ENCODE results near the gene SESN1.

The SESN1 gene

DNA sequence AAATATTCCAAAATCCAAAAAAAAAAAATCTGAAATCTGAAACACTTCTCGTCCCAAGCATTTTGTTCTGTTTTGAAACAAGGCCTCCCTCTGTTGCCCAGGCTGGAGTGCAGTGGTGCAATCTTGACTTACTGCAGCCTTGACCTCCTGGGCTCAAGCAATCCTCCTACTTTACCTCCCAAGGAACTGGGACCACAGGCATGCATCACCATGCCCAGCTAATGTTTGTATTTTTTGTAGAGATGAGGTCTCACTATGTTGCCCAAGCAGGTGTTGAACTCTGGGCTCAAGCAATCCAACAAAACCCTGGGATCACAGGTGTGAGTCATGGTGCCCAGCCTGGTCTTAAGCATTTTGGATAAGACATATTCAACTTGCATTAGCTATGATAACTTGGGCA, 13.6 kb downstream of the SESN1 start:
- peaks cover 8% of the 10 kb centered on the region for H3K4me1 ChIP-seq (ENCODE audit: low read depth, poor library complexity, severe bottlenecking)
- H4K20me1 ChIP-seq (ENCODE audit: insufficient read depth), result no peaks in the 10 kb centered on the region
- no peak overlapping the region for H3K4me2 ChIP-seq
- H2AFZ ChIP-seq (ENCODE audit: low read depth), result no peak overlapping the region
- no peak overlapping the region for H3K9ac ChIP-seq
- no peak overlapping the region for H3K4me3 ChIP-seq (IDR thresholded peaks at IDR 0.05; ENCODE audit: insufficient read depth, low read depth, low read length)
- TF ChIP-seq, protein P1, sequence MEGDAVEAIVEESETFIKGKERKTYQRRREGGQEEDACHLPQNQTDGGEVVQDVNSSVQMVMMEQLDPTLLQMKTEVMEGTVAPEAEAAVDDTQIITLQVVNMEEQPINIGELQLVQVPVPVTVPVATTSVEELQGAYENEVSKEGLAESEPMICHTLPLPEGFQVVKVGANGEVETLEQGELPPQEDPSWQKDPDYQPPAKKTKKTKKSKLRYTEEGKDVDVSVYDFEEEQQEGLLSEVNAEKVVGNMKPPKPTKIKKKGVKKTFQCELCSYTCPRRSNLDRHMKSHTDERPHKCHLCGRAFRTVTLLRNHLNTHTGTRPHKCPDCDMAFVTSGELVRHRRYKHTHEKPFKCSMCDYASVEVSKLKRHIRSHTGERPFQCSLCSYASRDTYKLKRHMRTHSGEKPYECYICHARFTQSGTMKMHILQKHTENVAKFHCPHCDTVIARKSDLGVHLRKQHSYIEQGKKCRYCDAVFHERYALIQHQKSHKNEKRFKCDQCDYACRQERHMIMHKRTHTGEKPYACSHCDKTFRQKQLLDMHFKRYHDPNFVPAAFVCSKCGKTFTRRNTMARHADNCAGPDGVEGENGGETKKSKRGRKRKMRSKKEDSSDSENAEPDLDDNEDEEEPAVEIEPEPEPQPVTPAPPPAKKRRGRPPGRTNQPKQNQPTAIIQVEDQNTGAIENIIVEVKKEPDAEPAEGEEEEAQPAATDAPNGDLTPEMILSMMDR (conservative IDR thresholded peaks at IDR 0.05; ENCODE audit: low read depth, low read length), result no peak
- no peaks in the 10 kb centered on the region for H3K27me3 ChIP-seq (ENCODE audit: insufficient read depth, low read depth)
- no peaks in the 10 kb centered on the region for H3K36me3 ChIP-seq (ENCODE audit: insufficient read depth)
- no peaks in the 10 kb centered on the region for H3K79me2 ChIP-seq (ENCODE audit: insufficient read depth, low read depth)
- H3K27ac ChIP-seq, result no peak overlapping the region

DNA sequence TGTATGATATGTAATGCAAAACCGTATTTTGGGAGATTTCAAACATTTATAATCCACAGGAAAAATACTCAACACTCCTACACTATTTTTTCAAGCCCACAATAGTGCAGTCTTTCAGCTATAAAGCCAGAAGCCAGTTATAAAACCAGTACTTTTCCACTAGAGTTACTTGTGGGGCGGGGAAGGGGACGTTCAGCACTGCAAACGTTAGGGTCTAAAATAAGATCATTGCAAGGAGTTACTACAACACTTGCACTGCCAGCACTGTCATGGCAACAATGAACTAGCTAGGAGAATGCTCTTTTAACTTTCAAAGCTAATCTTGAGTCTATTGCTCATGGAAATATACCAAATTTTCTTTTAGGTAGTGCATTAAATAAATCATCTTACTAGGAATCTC, 14.7 kb downstream of the SESN1 start:
- Histone ChIP-seq H3K4me1 (ENCODE audit: low read depth, poor library complexity, severe bottlenecking) (peaks cover 8% of the 10 kb centered on the region), H2AFZ (ENCODE audit: low read depth) (no peak overlapping the region), H3K4me2 (no peak overlapping the region), H3K27ac (no peak overlapping the region), H3K36me3 (ENCODE audit: insufficient read depth) (no peaks in the 10 kb centered on the region), H3K27me3 (ENCODE audit: insufficient read depth, low read depth) (no peaks in the 10 kb centered on the region), H3K79me2 (ENCODE audit: insufficient read depth, low read depth) (no peaks in the 10 kb centered on the region), H3K4me3 (IDR thresholded peaks at IDR 0.05; ENCODE audit: insufficient read depth, low read depth, low read length) (no peak overlapping the region), H4K20me1 (ENCODE audit: insufficient read depth) (no peaks in the 10 kb centered on the region), H3K9ac (no peak overlapping the region)
- TF ChIP-seq, protein P1 (conservative IDR thresholded peaks at IDR 0.05; ENCODE audit: low read depth, low read length), result no peak

DNA sequence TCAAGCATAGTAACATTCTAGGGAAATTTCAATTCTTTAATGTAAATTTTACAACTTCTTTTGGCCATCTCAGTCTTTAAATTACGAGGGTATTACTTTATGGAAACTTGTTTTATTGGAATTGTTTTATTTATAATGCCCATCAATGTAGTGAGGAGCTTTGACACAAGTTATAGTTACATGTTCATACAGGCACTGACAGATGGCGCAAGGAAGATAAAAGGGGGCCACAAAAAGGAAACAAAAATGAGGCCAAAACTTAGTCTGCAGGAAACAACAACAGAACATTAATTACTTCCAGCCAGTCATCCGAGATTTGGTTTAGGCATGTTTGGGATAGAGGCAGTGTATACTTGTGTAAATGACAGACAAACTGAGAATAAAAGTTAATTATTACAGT, 18.3 kb downstream of the SESN1 start:
- Histone ChIP-seq H3K79me2 (ENCODE audit: insufficient read depth, low read depth) (no peaks in the 10 kb centered on the region), H3K4me1 (ENCODE audit: low read depth, poor library complexity, severe bottlenecking) (peaks cover 24% of the 10 kb centered on the region), H3K4me2 (no peak overlapping the region), H3K4me3 (IDR thresholded peaks at IDR 0.05; ENCODE audit: insufficient read depth, low read depth, low read length) (no peak overlapping the region), H4K20me1 (ENCODE audit: insufficient read depth) (no peaks in the 10 kb centered on the region), H3K27me3 (ENCODE audit: insufficient read depth, low read depth) (no peaks in the 10 kb centered on the region), H3K27ac (no peak overlapping the region), H3K9ac (no peak overlapping the region), H2AFZ (ENCODE audit: low read depth) (no peak overlapping the region), H3K36me3 (ENCODE audit: insufficient read depth) (no peaks in the 10 kb centered on the region)
- TF ChIP-seq, protein P1 (conservative IDR thresholded peaks at IDR 0.05; ENCODE audit: low read depth, low read length), result no peak

DNA sequence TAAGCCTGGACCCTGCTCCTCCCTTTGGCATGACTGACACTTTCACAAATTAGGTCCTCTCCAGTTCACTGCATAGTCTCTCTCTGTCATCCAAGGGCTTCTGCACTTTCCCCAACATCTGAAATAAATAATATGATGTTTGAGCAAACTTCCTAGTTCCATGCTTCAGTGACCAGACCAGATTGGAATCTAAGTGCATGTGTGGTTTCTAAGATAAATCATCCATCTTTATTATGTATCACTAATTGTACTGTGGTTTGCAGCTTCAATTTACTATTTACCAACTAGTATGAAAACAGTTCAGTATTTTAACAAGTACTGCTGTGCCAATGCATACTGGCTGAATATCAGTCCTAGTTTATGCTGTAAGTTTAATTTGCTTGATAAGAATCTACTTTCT, 18.7 kb downstream of the SESN1 start:
- Histone ChIP-seq H3K4me3 (IDR thresholded peaks at IDR 0.05; ENCODE audit: insufficient read depth, low read depth, low read length) (no peak overlapping the region), H3K27me3 (ENCODE audit: insufficient read depth, low read depth) (no peaks in the 10 kb centered on the region), H4K20me1 (ENCODE audit: insufficient read depth) (no peaks in the 10 kb centered on the region), H3K36me3 (ENCODE audit: insufficient read depth) (no peaks in the 10 kb centered on the region), H2AFZ (ENCODE audit: low read depth) (no peak overlapping the region), H3K79me2 (ENCODE audit: insufficient read depth, low read depth) (no peaks in the 10 kb centered on the region), H3K9ac (no peak overlapping the region), H3K4me2 (no peak overlapping the region), H3K4me1 (ENCODE audit: low read depth, poor library complexity, severe bottlenecking) (peaks cover 28% of the 10 kb centered on the region), H3K27ac (no peak overlapping the region)
- TF ChIP-seq, protein P1 (conservative IDR thresholded peaks at IDR 0.05; ENCODE audit: low read depth, low read length), result no peak

DNA sequence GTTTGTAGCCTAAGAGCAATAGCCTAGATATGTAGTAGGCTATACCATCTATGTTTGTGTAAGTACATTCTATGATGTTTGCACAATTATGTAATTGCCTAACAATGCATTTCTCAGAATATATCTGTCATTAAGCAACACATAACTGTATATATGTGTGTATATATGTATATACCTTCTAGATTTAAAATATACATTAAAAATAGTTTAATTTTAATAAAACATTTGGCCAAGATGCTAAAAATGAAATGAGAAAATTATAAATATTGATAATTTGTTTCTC, 20.6 kb downstream of the SESN1 start:
- H3K27ac ChIP-seq, result no peak overlapping the region
- H3K4me3 ChIP-seq (IDR thresholded peaks at IDR 0.05; ENCODE audit: insufficient read depth, low read depth, low read length), result no peak overlapping the region
- no peak overlapping the region for H3K9ac ChIP-seq
- H3K27me3 ChIP-seq (ENCODE audit: insufficient read depth, low read depth), result no peaks in the 10 kb centered on the region
- H4K20me1 ChIP-seq (ENCODE audit: insufficient read depth), result no peaks in the 10 kb centered on the region
- no peak overlapping the region for H2AFZ ChIP-seq (ENCODE audit: low read depth)
- no peaks in the 10 kb centered on the region for H3K36me3 ChIP-seq (ENCODE audit: insufficient read depth)
- TF ChIP-seq, protein P1 (conservative IDR thresholded peaks at IDR 0.05; ENCODE audit: low read depth, low read length), result no peak
- no peaks in the 10 kb centered on the region for H3K79me2 ChIP-seq (ENCODE audit: insufficient read depth, low read depth)
- H3K4me1 ChIP-seq (ENCODE audit: low read depth, poor library complexity, severe bottlenecking), result peaks cover 39% of the 10 kb centered on the region
- H3K4me2 ChIP-seq, result no peak overlapping the region

All from KMS-11 (cell line).